ENCODE results near the gene MYH7.
"Not testable (repeated sequence)": the region's sequence is repeated elsewhere in the genome, so short reads cannot be mapped to it uniquely, and the experiment has no call there.

MYH7 gene

GRCh38 chr14:23435543-23436326 lies at the start of gene MYH7:
TSS of gene MYH7 (minus strand) at chr14:23435660. CDS start at chr14:23433732, 1,928 bp downstream.
- DNase-seq (ENCODE audit: low spot score), result no peak

GRCh38 chr14:23483236-23483854 lies 47.9 kb upstream of the MYH7 start:
- DNase-seq (ENCODE audit: low spot score), result peak; percentile 37

GRCh38 chr14:23482823-23483148 lies 47.3 kb upstream of the MYH7 start:
- DNase-seq (ENCODE audit: low spot score), result no peak

- DNase-seq (ENCODE audit: low spot score), result no peak
These were observed 46.7 kb upstream of the MYH7 start for GRCh38 chr14:23481979-23482822.

- DNase-seq (ENCODE audit: low spot score), result peak; percentile 11
These were observed 46.0 kb upstream of the MYH7 start for GRCh38 chr14:23481362-23481970.

- peak; percentile 41 for DNase-seq (ENCODE audit: low spot score)
These were observed 42.8 kb upstream of the MYH7 start for GRCh38 chr14:23478109-23478759.

GRCh38 chr14:23470947-23471346 lies 35.5 kb upstream of the MYH7 start:
- DNase-seq (ENCODE audit: low spot score), result no peak

- DNase-seq (ENCODE audit: low spot score), result no peak
These were observed 34.5 kb upstream of the MYH7 start for GRCh38 chr14:23469906-23470403.

- DNase-seq (ENCODE audit: low spot score), result peak; percentile 95
These were observed 33.9 kb upstream of the MYH7 start, which contains the start of gene NGDN for GRCh38 chr14:23469127-23469905. TSS of gene NGDN (plus strand) at chr14:23469703. CDS start at chr14:23469716, 13 bp downstream.

GRCh38 chr14:23468704-23469126 lies 33.3 kb upstream of the MYH7 start:
- DNase-seq (ENCODE audit: low spot score), result no peak

- DNase-seq (ENCODE audit: low spot score), result no peak
These were observed 29.8 kb upstream of the MYH7 start for GRCh38 chr14:23465261-23465660.

- DNase-seq (ENCODE audit: low spot score), result no peak
These were observed 29.2 kb upstream of the MYH7 start for GRCh38 chr14:23464700-23465099.

GRCh38 chr14:23460960-23461359 lies 25.5 kb upstream of the MYH7 start:
- DNase-seq (ENCODE audit: low spot score), result no peak

- no peak for DNase-seq (ENCODE audit: low spot score)
These were observed 22.4 kb upstream of the MYH7 start for GRCh38 chr14:23457587-23458445.

- not testable (repeated sequence) for DNase-seq (ENCODE audit: low spot score)
These were observed 21.6 kb upstream of the MYH7 start for GRCh38 chr14:23456883-23457586.

- no peak for DNase-seq (ENCODE audit: low spot score)
These were observed 19.0 kb upstream of the MYH7 start for GRCh38 chr14:23454445-23454856.

GRCh38 chr14:23452237-23452636 lies 16.8 kb upstream of the MYH7 start:
- DNase-seq (ENCODE audit: low spot score), result no peak

- DNase-seq (ENCODE audit: low spot score), result no peak
These were observed 14.9 kb upstream of the MYH7 start for GRCh38 chr14:23450379-23450778.

GRCh38 chr14:23449314-23449713 lies 13.9 kb upstream of the MYH7 start:
- no peak for DNase-seq (ENCODE audit: low spot score)
